Coronary artery (tissue), 2 donors: Measurements from ENCODE around the gene RABL6.
A peak's percentile ranks its signal among the peaks of the same experiment; 100 is the strongest.
"Not testable (repeated sequence)": the region's sequence is repeated elsewhere in the genome, so short reads cannot be mapped to it uniquely, and the experiment has no call there.

ENCODE experiments used
- DNase-seq: peaks from one replicate; pipeline ENCODE4 v3.0.0-alpha.2; 2017; ENCODE audit warnings: low spot score
- H3K27ac ChIP-seq, 2 donors: fragments of 200-600 bp; sonication (generic); one replicate each; pipeline ENCODE4 v1.5.1; 2016 to 2019
- H3K4me3 ChIP-seq: fragments of 200-600 bp; sonication (generic); 2 replicates; pipeline ENCODE4 v1.5.1; 2016; ENCODE audit warnings: mild to moderate bottlenecking, moderate library complexity
- TF ChIP-seq, protein P1 (sequence below): fragments of 200-600 bp; sonication (generic); IDR thresholded peaks from one replicate; pipeline ENCODE4 v1.5.1; 2019; ENCODE audit warnings: antibody characterized with exemption

RABL6 gene

DNA sequence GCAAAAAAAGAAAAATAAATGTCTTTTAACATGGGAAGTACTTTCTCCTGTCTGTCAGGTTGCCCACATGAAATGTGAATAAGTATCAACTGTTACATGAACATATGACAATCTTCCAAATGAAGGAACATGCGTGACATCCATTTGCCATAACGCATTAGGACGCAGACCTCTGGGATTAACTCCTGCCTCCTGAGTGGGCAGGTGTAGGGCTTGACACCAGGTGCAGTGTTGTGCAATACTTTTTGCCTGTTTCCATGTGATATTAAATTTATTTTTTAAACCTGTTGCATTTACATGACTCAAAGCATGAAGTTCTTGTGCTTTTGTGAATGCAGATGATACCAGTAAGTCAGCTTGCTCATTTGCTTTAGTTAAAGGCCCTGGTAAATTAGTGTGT lies 25.3 kb upstream of the RABL6 start:
- TF ChIP-seq, protein P1, sequence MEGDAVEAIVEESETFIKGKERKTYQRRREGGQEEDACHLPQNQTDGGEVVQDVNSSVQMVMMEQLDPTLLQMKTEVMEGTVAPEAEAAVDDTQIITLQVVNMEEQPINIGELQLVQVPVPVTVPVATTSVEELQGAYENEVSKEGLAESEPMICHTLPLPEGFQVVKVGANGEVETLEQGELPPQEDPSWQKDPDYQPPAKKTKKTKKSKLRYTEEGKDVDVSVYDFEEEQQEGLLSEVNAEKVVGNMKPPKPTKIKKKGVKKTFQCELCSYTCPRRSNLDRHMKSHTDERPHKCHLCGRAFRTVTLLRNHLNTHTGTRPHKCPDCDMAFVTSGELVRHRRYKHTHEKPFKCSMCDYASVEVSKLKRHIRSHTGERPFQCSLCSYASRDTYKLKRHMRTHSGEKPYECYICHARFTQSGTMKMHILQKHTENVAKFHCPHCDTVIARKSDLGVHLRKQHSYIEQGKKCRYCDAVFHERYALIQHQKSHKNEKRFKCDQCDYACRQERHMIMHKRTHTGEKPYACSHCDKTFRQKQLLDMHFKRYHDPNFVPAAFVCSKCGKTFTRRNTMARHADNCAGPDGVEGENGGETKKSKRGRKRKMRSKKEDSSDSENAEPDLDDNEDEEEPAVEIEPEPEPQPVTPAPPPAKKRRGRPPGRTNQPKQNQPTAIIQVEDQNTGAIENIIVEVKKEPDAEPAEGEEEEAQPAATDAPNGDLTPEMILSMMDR = no peak
- no peak overlapping the region for H3K4me3 ChIP-seq
- no peak for DNase-seq
- H3K27ac ChIP-seq = no peak overlapping the region

DNA sequence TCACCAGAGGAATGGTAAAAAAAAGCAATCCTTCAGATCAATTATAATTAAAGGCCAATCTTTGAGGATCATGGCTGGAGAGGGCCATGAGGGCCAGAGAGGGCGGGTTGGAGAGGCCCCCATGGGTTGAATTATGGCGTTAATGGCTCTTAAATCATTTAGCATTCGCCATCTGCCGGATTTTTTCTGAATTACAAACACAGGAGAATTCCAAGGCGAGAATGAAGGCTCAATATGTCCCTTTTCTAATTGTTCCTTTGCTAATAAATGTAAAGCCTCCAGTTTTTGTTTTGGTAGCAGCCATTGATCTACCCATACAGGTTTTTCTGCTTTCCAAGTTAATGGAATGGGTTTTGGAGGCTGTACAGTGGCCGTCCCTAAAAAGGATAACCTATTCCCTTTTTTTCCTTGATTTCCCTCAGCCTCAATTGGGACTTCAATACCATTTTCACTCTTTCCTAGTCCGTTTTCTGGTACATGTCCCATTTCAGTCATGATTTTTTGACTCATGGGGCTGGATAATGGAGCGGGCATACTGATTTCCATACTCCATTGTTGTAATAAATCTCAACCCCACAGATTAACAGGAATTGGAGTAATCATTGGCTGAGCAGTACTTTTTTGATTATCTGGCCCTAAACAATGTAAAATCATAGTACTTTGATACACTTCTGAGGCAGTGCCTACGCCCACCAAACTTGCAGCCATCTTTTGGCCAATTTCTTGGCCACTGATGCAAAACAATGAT lies 23.3 kb upstream of the RABL6 start:
- Histone ChIP-seq H3K27ac (no peak overlapping the region), H3K4me3 (no peak overlapping the region)
- no peak for DNase-seq
- TF ChIP-seq, protein P1 = no peak

DNA sequence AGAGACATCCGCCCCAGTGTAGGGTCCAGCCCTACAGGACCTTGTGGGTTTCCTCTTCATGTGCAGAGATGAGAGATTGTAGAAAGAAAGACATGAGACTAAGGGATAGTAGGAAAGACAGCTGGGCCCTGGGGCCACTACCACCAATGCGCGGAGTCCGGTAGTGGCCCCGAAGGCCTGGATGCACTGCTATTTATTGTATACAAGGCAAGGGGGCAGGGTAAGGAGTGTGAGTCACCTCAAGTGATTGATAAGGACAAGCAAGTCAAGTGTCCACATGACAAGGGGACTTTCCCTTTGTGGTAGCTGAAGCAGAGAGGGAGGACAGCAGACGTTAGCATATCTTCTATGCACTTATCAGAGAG lies 22.8 kb upstream of the RABL6 start:
- Histone ChIP-seq H3K4me3 (no peak overlapping the region), H3K27ac (no peak overlapping the region)
- no peak for DNase-seq
- TF ChIP-seq, protein P1 = no peak

DNA sequence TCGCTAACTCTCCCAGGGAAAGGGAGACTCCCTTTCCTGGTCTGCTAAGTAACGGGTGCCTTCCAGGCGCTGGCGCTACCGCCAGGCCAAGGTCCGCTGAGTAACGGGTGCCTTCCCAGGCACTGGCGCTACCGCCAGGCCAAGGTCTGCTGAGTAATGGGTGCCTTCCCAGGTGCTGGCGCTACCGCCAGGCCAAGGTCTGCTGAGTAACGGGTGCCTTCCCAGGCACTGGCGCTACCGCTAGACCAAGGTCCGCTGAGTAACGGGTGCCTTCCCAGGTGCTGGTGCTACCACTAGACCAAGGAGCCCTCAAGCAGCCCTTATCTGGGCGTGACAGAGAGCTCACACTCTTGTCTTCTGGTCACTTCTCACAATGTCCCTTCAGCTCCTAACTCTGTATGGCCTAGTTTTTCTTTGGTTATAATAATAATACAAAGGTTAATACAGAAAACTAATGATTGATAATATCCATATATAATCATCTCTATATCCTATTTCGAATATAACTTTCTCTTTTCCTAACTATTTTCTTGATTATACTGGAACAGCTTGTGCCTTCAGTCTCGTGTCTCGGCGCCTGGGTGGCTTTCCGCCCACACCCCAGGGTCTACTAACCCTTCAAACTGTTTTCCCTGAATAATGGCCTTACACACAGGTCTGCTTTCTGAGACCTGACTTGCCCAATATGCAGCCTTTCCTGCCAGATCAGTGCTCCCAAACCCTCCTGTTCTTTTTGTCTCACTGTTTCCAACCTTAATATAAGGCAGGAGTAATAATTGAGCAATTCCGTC lies 22.0 kb upstream of the RABL6 start:
- not testable (repeated sequence) for H3K27ac ChIP-seq, DNase-seq, H3K4me3 ChIP-seq

DNA sequence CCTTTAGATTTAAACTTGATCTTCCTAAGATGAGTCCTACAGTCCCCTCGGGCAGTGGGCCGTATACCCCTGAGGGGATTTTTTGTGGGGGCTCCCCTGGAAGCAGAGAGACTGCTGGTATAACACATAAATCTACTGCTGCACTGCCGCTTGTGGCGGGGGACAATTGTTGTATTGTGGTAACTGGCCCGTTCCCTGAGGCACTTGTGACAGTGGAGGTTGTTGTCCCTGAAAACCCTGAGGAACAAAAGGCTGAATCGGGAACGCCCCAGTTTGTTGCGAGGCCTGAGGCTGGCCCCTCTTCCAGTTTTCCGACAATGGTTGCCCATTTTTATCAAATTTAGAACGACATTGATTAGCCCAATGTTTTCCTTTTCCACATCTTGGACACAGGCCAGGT lies 21.3 kb upstream of the RABL6 start:
- no peak overlapping the region for H3K27ac ChIP-seq
- TF ChIP-seq, protein P1 = no peak
- H3K4me3 ChIP-seq = no peak overlapping the region
- no peak for DNase-seq

DNA sequence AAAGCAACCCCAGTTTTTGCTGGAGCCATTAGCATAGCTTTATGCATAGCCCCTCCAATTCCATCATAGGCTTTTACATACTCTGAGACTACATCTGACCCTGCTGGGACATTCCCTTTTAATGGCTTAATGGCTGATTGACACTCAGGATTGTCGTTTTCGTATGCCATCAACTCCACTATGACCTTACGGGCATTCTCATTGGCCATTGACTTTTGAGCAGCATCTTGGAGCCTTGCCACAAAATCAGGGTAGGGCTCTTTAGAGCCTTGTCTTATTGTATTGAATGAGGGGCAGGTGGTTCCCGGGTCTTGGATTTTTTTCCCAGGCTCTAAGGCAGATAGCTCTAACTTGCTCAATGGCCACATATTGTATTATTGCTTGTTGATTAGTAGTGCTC lies 20.8 kb upstream of the RABL6 start:
- H3K27ac ChIP-seq, DNase-seq, H3K4me3 ChIP-seq: not testable (repeated sequence)

DNA sequence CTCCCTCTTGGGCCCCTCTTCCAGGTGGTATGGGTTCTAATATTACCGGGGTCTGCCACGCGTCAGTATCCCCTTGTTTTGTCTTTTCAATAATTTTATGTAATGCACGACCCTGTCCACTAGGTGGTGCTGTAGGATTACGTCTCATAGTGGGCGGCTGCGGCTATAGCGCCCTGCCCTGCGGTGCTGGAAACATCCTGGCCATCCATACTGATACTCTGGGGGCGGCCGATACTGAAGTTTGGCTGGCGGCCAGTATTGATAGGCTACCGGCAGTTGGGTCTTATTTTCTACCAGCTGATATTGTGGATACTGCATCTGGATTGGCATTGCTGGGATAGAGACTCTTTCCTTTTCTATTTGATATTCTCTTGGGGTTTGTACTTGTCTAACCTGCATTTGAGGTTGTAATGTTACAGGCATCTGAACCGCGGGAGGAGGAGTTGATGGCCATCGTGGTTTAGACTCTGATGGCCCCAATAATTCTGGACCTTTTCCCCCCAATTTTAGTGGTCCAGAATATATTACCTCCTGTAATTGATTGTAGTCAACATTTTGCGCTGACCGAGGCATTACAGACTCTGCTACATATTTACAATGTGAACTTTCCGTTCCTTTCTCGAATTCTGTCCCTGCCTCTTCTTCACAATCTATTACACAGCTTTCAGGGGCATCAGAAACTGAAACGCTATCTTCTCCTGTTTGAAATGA lies 19.9 kb upstream of the RABL6 start:
- no peak overlapping the region for H3K27ac ChIP-seq
- DNase-seq = no peak
- H3K4me3 ChIP-seq = no peak overlapping the region
- TF ChIP-seq, protein P1 = peak; percentile 76

DNA sequence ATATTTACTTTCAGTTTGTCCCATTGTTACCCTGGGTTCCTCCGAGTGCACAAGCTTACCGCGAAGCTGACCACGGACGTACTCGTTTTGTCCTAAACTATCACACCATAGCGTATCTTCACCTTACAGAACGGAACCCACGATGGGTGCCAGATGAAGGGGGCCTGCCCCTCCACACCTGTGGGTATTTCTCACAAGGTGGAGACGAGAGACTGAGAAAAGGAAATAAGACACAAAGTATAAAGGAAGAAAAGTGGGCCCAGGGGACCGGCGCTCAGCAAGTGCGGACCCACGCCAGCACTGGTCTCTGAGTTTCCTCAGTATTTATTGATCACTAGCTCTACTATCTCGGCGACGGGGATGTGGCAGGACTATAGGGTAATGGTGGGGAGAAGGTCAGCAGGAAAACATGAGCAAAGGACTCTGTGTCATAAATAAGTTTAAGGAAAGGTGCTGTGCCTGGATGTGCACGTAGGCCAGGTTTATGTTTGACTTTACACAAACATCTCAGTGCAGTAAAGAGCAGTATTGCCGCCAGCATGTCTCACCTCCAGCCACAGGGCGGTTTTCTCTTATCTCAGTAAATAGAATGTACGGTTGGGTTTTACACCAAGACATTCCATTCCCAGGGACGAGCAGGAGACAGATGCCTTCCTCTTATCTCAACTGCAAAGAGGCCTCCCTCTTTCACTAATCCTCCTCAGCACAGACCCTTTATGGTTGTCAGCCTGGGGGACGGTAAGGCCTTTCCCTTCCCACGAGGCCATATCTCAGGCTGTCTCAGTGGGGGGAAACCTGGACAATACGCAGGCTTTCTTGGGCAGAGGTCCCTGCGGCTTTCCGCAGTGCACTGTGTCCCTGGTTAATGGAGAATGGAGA lies 18.9 kb upstream of the RABL6 start:
- H3K27ac ChIP-seq, H3K4me3 ChIP-seq, DNase-seq: not testable (repeated sequence)
